WERI-Rb-1 (cell line): ENCODE data around the gene SLC24A3.

ENCODE experiments used
- DNase-seq: peaks from one replicate; pipeline ENCODE4 v3.0.0-alpha.2; 2020
- H3K27ac ChIP-seq: fragments of 250-450 bp; sonication (Bioruptor Pico); 2 replicates; pipeline ENCODE4 v1.5.1; 2020; ENCODE audit warnings: mild to moderate bottlenecking, moderate library complexity
- H3K27me3 ChIP-seq: fragments of 250-450 bp; sonication (Bioruptor Pico); 2 replicates; pipeline ENCODE4 v1.5.1; 2021; ENCODE audit warnings: mild to moderate bottlenecking, low read depth, moderate library complexity; ENCODE audit not compliant: insufficient read depth, severe bottlenecking
- H3K36me3 ChIP-seq: fragments of 250-450 bp; sonication (Bioruptor Pico); 2 replicates; pipeline ENCODE4 v1.5.1; 2020; ENCODE audit warnings: mild to moderate bottlenecking, moderate library complexity
- H3K4me3 ChIP-seq: 2 replicates; pipeline ENCODE4 v1.5.1; 2011; ENCODE audit warnings: low read depth, mild to moderate bottlenecking, control low read depth, low read length
- H3K9me3 ChIP-seq: fragments of 250-450 bp; sonication (Bioruptor Pico); 2 replicates; pipeline ENCODE4 v1.5.1; 2021; ENCODE audit warnings: mild to moderate bottlenecking, moderate library complexity; ENCODE audit not compliant: severe bottlenecking
- TF ChIP-seq, protein P1 (sequence below): IDR thresholded peaks from 2 replicates; pipeline ENCODE4 v1.5.1; 2011; ENCODE audit warnings: low read depth, mild to moderate bottlenecking, control low read depth, inconsistent platforms, low read length

Gene SLC24A3

DNA sequence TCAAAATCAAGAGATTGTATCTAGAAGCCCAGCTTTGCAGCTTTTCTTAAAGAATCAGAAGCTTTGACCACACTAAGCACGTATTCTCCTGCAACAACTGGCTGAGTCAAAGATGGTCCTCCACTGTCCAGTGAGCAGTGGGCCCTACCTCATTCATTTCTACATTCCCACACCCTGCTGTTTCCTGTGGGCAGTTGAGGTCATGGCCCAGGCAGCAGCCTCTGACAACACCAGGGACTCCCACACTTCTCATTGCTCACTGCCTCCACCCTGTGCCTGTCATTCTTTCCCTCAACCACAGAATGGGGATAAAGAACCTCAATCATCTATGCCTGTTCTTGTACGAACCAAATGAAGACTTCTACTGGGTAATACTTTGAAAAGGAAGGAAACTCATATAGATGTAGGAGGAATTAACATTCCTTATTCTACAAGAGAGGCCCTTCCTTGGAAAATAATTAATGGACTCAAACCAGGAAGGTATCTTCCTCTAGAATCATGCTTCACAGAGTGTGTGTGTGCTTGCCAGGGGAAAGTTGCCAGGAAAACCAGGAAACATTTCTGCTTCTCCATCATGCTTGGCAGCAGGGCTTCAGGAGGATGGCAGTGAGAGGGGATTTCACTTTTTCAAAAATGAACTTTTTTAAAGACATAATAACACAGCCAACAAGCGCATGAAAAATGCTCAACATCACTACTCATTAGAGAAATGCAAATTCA, 353.9 kb downstream of the SLC24A3 start:
- Histone ChIP-seq H3K36me3 (no peaks in the 10 kb centered on the region), H3K9me3 (no peaks in the 10 kb centered on the region), H3K27ac (no peak overlapping the region), H3K4me3 (no peak overlapping the region), H3K27me3 (peaks cover 41% of the 10 kb centered on the region)
- DNase-seq, result no peak
- TF ChIP-seq, protein P1, sequence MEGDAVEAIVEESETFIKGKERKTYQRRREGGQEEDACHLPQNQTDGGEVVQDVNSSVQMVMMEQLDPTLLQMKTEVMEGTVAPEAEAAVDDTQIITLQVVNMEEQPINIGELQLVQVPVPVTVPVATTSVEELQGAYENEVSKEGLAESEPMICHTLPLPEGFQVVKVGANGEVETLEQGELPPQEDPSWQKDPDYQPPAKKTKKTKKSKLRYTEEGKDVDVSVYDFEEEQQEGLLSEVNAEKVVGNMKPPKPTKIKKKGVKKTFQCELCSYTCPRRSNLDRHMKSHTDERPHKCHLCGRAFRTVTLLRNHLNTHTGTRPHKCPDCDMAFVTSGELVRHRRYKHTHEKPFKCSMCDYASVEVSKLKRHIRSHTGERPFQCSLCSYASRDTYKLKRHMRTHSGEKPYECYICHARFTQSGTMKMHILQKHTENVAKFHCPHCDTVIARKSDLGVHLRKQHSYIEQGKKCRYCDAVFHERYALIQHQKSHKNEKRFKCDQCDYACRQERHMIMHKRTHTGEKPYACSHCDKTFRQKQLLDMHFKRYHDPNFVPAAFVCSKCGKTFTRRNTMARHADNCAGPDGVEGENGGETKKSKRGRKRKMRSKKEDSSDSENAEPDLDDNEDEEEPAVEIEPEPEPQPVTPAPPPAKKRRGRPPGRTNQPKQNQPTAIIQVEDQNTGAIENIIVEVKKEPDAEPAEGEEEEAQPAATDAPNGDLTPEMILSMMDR, result no peak

DNA sequence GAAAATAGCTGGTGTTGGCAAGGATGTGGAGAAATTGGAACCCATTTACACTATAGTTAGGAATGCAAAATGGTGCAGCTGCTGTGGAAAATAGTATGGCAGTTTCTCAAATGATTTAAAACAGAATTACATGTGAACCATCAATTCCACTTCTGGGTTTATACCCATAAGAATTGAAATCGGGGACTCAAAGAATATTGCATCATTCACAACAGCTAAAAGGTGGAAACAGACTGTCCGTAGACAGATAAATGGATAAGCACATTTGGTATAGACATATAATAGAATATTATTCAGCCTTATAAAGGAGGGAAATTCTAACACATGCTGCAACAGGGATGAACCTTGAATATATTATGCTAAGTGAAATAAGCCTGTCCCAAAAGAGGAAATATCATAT, 355.7 kb downstream of the SLC24A3 start:
- Histone ChIP-seq H3K27me3 (peaks cover 40% of the 10 kb centered on the region), H3K4me3 (no peak overlapping the region), H3K27ac (no peak overlapping the region), H3K9me3 (no peaks in the 10 kb centered on the region), H3K36me3 (no peaks in the 10 kb centered on the region)
- DNase-seq, result no peak
- TF ChIP-seq, protein P1, result no peak

DNA sequence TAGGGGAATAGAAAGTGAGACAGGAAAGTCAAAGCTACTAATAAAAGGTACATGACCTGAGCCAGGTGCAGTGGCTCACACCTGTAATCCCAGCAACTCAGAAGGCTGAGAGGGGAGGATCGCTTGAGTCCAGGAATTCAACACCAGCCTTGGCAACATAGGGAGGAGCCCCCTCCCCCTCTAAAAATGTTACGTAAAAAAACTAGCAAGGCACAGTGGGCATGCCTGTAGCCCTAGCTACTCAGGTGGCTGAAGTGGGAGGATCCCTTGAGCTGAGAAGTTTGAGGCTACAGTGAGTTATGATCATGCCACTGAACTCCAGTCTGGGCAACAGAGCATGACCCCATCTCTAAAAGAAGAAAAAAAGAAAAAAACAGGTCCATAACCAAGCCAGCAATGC, 359.6 kb downstream of the SLC24A3 start:
- H3K9me3 ChIP-seq, result no peaks in the 10 kb centered on the region

DNA sequence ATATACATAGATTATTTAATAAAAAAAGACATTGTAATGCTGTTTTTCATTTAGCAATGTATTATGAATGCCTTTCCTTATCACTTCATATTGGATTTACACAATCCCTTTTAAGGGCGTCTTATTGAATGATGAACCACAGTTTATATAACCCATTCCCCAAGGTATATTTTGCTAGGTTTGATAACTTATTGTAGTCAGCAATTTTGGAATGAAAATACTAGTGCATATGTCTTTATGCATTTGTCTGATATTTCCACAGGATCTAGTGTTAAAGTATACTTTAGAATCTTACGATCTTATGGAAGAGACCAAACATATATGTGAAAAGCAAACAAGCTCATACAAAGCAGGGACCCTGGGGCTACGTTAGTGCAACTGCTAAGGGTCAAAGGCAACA, 365.2 kb downstream of the SLC24A3 start:
- peaks cover 84% of the 10 kb centered on the region for H3K27me3 ChIP-seq
- H3K4me3 ChIP-seq, result no peak overlapping the region
- TF ChIP-seq, protein P1, result no peak
- no peak overlapping the region for H3K27ac ChIP-seq
- no peaks in the 10 kb centered on the region for H3K36me3 ChIP-seq
- H3K9me3 ChIP-seq, result no peaks in the 10 kb centered on the region
- DNase-seq, result no peak

More for the DNA sequence above, 359.6 kb downstream of the SLC24A3 start:
- no peak for DNase-seq
- no peak overlapping the region for H3K4me3 ChIP-seq
- H3K27ac ChIP-seq, result no peak overlapping the region
- H3K36me3 ChIP-seq, result no peaks in the 10 kb centered on the region
- peaks cover 50% of the 10 kb centered on the region for H3K27me3 ChIP-seq
- TF ChIP-seq, protein P1, result no peak

DNA sequence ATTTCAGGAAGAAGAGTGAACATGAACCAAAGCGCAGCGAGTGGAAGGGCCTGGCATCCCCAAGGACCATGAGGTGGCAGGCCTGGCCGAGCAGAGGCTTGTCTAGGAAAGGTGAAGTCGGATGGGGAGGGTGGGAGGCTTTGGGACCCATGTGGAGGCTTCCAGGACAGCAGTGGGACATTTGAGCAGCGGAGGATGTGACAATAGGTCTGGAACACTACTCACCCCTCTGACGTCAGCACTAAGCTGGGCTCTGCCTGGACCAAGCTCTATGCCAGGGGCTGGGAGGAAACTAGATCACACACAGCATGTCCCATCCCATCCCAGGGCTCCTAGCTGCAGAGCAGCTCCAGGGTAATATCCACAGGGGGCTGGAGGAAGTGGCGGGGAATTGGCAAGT, 370.3 kb downstream of the SLC24A3 start:
- H3K4me3 ChIP-seq, result no peak overlapping the region
- no peaks in the 10 kb centered on the region for H3K36me3 ChIP-seq
- TF ChIP-seq, protein P1, result no peak
- H3K9me3 ChIP-seq, result no peaks in the 10 kb centered on the region
- H3K27ac ChIP-seq, result no peak overlapping the region
- peaks cover 95% of the 10 kb centered on the region for H3K27me3 ChIP-seq
- no peak for DNase-seq
